H1 (cell line): Measurements from ENCODE around the gene PLXDC2. TPM values are rescaled to one million over a fixed set of nuclear protein-coding genes. Genes with fewer than 3 reads are reported as not detected.

Experiments
- BCL11A ChIP-seq, 2 experiments: IDR thresholded peaks; one replicate each; pipeline ENCODE4 v1.6.1; 2011; ENCODE audit warnings: low read depth in 2 of 2, low read length in 2 of 2, mild to moderate bottlenecking in 2 of 2
- HDAC6 ChIP-seq: IDR thresholded peaks from one replicate; pipeline ENCODE4 v1.7.1; 2012; ENCODE audit warnings: low read depth, mild to moderate bottlenecking, inconsistent platforms, low read length, moderate library complexity
- polyA plus RNA-seq, 7 experiments: library from polyadenylated mRNA; depleted of rRNA in 3 of 7; stranded (reverse) in 5 of 7; unstranded in 2 of 7; fragments of >200 nt in 5 of 7; fragments of 200-250 nt in 2 of 7; gene quantifications; 1 replicate in 5 of 7; 2 replicates in 1 of 7; 4 replicates in 1 of 7; pipeline versions ENCODE4 v1.2.1 to v1.2.3, GENCODE V29; 2011 to 2013; ENCODE audit warnings: missing spikeins in 2 of 7, mixed read lengths in 2 of 7
- total RNA-seq: library from RNA; stranded (reverse); fragmentation: NEBNext Ultra II Directional; extraction: Animal tissue kit (Norgen Biotek cat#: 25700); gene quantifications from 2 replicates; pipeline ENCODE4 v1.2.1, GENCODE V29; 2021
- TF ChIP-seq, protein P1 (sequence below): IDR thresholded peaks from 2 replicates; pipeline ENCODE4 v1.6.1; 2012; ENCODE audit warnings: low read length, inconsistent platforms

The PLXDC2 gene
- total and polyA plus RNA-seq, 2 of the 8 experiments (the other 6 are each of a cell fraction or from before 2014, with no cell fraction given), result 23.0 to 40.5 TPM

DNA sequence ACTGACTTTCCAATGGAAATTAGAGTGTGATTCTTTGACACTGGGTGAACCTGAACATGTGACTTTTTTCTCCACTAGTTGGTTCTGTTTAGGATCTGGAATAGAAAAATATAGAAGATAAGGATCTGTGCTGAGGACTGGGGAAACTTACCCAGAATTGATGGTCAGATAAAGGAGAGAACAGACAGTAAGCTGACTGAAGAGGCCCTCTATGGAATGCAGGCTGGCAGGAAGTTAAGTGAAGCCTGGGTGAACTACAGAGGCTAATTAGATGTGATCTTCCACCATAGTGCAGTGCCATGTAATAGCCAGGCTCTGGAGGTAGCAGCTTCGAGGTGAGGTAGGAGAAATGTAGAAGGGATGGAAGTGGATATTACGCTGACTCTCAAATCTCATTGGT, 455.3 kb downstream of the PLXDC2 start (continued):
- TF ChIP-seq, protein P1, sequence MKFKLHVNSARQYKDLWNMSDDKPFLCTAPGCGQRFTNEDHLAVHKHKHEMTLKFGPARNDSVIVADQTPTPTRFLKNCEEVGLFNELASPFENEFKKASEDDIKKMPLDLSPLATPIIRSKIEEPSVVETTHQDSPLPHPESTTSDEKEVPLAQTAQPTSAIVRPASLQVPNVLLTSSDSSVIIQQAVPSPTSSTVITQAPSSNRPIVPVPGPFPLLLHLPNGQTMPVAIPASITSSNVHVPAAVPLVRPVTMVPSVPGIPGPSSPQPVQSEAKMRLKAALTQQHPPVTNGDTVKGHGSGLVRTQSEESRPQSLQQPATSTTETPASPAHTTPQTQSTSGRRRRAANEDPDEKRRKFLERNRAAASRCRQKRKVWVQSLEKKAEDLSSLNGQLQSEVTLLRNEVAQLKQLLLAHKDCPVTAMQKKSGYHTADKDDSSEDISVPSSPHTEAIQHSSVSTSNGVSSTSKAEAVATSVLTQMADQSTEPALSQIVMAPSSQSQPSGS, result no peak
- TF ChIP-seq HDAC6 (no peak), BCL11A (IDR thresholded peaks at IDR 0.05; ENCODE audit: low read depth in 2 of 2, low read length in 2 of 2) (no peak)
